Panc1 (cell line): ENCODE results near the gene CD274. TPM values are rescaled to one million over a fixed set of nuclear protein-coding genes. Genes with fewer than 3 reads are reported as not detected.
A peak's percentile ranks its signal among the peaks of the same experiment; 100 is the strongest.

Experiments
- ATAC-seq: fragments of 200-7000 bp; cut with Tn5 transposase; 2 replicates; pipeline ENCODE4 v1.9.1; 2020; ENCODE audit warnings: mild to moderate bottlenecking, moderate library complexity
- BruUV-seq: library from RNA; stranded (reverse); fragments of 400-500 nt; replicated peaks from 2 replicates; lab custom pipeline; 2021; lab: Mats Ljungman, UMichigan
- CTCF ChIA-PET: fragments of 300-600 bp; sonication (Branson Sonifier 250); formaldehyde crosslinking; loops from one replicate; lab custom pipeline; 2022; ENCODE audit warnings: antibody characterized with exemption; lab: Charles Lee
- POLR2A ChIA-PET: fragments of 300-600 bp; sonication (Branson Sonifier 250); formaldehyde crosslinking; loops from one replicate; lab custom pipeline; 2022; ENCODE audit warnings: antibody characterized with exemption; lab: Charles Lee
- DNase-seq: peaks from one replicate; pipeline ENCODE4 v3.0.0-alpha.2; 2010; ENCODE audit warnings: low read depth, low spot score
- H3K27ac ChIP-seq: 2 replicates; pipeline ENCODE4 v1.5.1; 2011; ENCODE audit warnings: mild to moderate bottlenecking, low read length, inconsistent platforms
- H3K27me3 ChIP-seq: fragments of 200-500 bp; sonication (Bioruptor generic); 2 replicates; pipeline ENCODE4 v1.6.0; 2014; ENCODE audit warnings: low read length, inconsistent platforms; ENCODE audit not compliant: control insufficient read depth, insufficient read depth
- H3K36me3 ChIP-seq: fragments of 200-500 bp; sonication (Bioruptor generic); 2 replicates; pipeline ENCODE4 v1.5.1; 2014; ENCODE audit warnings: inconsistent platforms, mild to moderate bottlenecking, low read length, moderate library complexity; ENCODE audit not compliant: control insufficient read depth, insufficient read depth
- H3K4me1 ChIP-seq: 2 replicates; pipeline ENCODE4 v1.5.1; 2011; ENCODE audit warnings: inconsistent platforms, mild to moderate bottlenecking, low read length, moderate library complexity; ENCODE audit not compliant: control insufficient read depth, insufficient read depth
- H3K4me3 ChIP-seq, 2 experiments: 2 replicates each; pipeline ENCODE4 v1.5.1; 2011 to 2012; ENCODE audit warnings: low read depth in 2 of 2, low read length in 2 of 2, mild to moderate bottlenecking in 2 of 2, inconsistent platforms in 1 of 2, moderate library complexity in 1 of 2
- H3K9me3 ChIP-seq: fragments of 200-500 bp; sonication (Bioruptor generic); 2 replicates; pipeline ENCODE4 v1.5.1; 2014; ENCODE audit warnings: low read depth, mild to moderate bottlenecking, inconsistent platforms, low read length, moderate library complexity; ENCODE audit not compliant: control insufficient read depth, insufficient read depth
- POLR2AphosphoS5 ChIP-seq: IDR thresholded peaks from 2 replicates; pipeline ENCODE4 v1.6.1; 2012; ENCODE audit warnings: mild to moderate bottlenecking, low read depth, low read length, moderate library complexity
- SIN3A ChIP-seq: IDR thresholded peaks from 2 replicates; pipeline ENCODE4 v1.6.1; 2012; ENCODE audit warnings: low read depth, mild to moderate bottlenecking, low read length, moderate library complexity, borderline replicate concordance; ENCODE audit not compliant: insufficient read depth
- TCF7L2 ChIP-seq: IDR thresholded peaks from 2 replicates; pipeline ENCODE4 v1.6.1; 2011; ENCODE audit warnings: mild to moderate bottlenecking, low read depth, low read length, inconsistent platforms
- in situ Hi-C: cut with HindIII; loops from 2 replicates; pipeline ENCODE4 v1.10.0; 2016; ENCODE audit warnings: low sequenced_read_pairs, low pct_unique_long_range_greater_than_20kb
- intact Hi-C: fragments of 100-400 bp; cut with micrococcal nuclease; formaldehyde crosslinking; loops from one replicate; pipeline ENCODE4 v1.10.0; 2022; ENCODE audit not compliant: unreplicated experiment
- total RNA-seq: library from RNA; stranded (reverse); gene quantifications from one replicate; pipeline ENCODE4 v1.2.1, GENCODE V29; 2021; ENCODE audit not compliant: unreplicated experiment
- TF ChIP-seq, protein P1 (sequence below): fragments of 450-650 bp; IDR thresholded peaks from 2 replicates; pipeline ENCODE4 v1.5.1; 2017; ENCODE audit warnings: mild to moderate bottlenecking
- TF ChIP-seq, protein P2 (sequence below), 2 experiments: IDR thresholded peaks; 2 replicates each; pipeline ENCODE4 v1.6.1; 2011 to 2012; ENCODE audit warnings: low read depth in 2 of 2, control low read depth in 1 of 2, low read length in 1 of 2, mild to moderate bottlenecking in 1 of 2, moderate library complexity in 1 of 2; ENCODE audit not compliant: insufficient read depth in 1 of 2

Gene CD274
- total RNA-seq, 1 experiment from 2014 or later, result 0.21 TPM

DNA sequence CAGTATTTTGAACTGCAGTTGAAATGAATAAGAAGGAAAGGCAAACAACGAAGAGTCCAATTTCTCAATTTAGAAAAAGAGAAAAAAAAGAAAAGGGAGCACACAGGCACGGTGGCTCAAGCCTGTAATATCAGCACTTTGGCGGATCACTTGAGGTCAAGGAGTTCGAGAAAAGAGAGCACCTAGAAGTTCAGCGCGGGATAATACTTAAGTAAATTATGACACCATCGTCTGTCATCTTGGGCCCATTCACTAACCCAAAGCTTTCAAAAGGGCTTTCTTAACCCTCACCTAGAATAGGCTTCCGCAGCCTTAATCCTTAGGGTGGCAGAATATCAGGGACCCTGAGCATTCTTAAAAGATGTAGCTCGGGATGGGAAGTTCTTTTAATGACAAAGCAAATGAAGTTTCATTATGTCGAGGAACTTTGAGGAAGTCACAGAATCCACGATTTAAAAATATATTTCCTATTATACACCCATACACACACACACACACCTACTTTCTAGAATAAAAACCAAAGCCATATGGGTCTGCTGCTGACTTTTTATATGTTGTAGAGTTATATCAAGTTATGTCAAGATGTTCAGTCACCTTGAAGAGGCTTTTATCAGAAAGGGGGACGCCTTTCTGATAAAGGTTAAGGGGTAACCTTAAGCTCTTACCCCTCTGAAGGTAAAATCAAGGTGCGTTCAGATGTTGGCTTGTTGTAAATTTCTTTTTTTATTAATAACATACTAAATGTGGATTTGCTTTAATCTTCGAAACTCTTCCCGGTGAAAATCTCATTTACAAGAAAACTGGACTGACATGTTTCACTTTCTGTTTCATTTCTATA is 602 bp upstream of the CD274 start:
- Histone ChIP-seq H3K4me3 (peak overlapping the region; percentile 41 to 57), H3K27me3 (no peaks in the 10 kb centered on the region), H3K27ac (peak overlapping the region; percentile 57; the same call in 1 of the 2 replicates), H3K36me3 (no peaks in the 10 kb centered on the region), H3K9me3 (no peaks in the 10 kb centered on the region), H3K4me1 (no peaks in the 10 kb centered on the region)
- CTCF ChIA-PET, result no interaction called here
- no peak for ATAC-seq
- DNase-seq, result no peak
- intact Hi-C loops, result no loop called here
- in situ Hi-C loops, result no loop called here
- POLR2A ChIA-PET, result interaction anchor here (0.6 kb wide), 1 partner anchor 124 kb away, joined by 7 read pairs; no protein-coding TSS in a partner anchor
- no TSS peak for BruUV-seq
- TF ChIP-seq SIN3A (no peak), TCF7L2 (no peak), POLR2AphosphoS5 (no peak)
- TF ChIP-seq, protein P1, sequence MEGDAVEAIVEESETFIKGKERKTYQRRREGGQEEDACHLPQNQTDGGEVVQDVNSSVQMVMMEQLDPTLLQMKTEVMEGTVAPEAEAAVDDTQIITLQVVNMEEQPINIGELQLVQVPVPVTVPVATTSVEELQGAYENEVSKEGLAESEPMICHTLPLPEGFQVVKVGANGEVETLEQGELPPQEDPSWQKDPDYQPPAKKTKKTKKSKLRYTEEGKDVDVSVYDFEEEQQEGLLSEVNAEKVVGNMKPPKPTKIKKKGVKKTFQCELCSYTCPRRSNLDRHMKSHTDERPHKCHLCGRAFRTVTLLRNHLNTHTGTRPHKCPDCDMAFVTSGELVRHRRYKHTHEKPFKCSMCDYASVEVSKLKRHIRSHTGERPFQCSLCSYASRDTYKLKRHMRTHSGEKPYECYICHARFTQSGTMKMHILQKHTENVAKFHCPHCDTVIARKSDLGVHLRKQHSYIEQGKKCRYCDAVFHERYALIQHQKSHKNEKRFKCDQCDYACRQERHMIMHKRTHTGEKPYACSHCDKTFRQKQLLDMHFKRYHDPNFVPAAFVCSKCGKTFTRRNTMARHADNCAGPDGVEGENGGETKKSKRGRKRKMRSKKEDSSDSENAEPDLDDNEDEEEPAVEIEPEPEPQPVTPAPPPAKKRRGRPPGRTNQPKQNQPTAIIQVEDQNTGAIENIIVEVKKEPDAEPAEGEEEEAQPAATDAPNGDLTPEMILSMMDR, result no peak
- TF ChIP-seq, protein P2, sequence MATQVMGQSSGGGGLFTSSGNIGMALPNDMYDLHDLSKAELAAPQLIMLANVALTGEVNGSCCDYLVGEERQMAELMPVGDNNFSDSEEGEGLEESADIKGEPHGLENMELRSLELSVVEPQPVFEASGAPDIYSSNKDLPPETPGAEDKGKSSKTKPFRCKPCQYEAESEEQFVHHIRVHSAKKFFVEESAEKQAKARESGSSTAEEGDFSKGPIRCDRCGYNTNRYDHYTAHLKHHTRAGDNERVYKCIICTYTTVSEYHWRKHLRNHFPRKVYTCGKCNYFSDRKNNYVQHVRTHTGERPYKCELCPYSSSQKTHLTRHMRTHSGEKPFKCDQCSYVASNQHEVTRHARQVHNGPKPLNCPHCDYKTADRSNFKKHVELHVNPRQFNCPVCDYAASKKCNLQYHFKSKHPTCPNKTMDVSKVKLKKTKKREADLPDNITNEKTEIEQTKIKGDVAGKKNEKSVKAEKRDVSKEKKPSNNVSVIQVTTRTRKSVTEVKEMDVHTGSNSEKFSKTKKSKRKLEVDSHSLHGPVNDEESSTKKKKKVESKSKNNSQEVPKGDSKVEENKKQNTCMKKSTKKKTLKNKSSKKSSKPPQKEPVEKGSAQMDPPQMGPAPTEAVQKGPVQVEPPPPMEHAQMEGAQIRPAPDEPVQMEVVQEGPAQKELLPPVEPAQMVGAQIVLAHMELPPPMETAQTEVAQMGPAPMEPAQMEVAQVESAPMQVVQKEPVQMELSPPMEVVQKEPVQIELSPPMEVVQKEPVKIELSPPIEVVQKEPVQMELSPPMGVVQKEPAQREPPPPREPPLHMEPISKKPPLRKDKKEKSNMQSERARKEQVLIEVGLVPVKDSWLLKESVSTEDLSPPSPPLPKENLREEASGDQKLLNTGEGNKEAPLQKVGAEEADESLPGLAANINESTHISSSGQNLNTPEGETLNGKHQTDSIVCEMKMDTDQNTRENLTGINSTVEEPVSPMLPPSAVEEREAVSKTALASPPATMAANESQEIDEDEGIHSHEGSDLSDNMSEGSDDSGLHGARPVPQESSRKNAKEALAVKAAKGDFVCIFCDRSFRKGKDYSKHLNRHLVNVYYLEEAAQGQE (IDR thresholded peaks at IDR 0.05; ENCODE audit: insufficient read depth in 1 of 2, low read depth in 2 of 2, low read length in 1 of 2), result no peak

DNA sequence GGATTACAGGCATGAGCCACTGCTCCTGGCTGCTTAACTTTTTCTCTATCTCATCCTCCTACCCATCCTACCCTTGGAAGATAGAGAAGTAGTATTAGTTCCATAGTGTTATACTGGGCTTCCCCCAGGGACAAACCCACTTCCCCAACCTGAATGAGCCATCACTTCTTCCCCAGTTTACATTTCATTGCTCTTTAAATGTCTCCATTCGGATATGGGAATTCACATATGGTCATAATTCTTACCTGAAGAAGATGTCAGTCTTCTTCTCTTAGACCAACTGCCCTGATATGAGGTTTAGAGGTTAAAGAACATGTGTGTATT is 1.9 kb downstream of the CD274 start:
- in situ Hi-C loops, result no loop called here

More for the DNA sequence above, 1.9 kb downstream of the CD274 start:
- intact Hi-C loops, result no loop called here
- no peak overlapping the region for H3K4me3 ChIP-seq
- H3K27ac ChIP-seq, result no peak overlapping the region
- no TSS peak for BruUV-seq
- DNase-seq (no peak), ATAC-seq (no peak)
- CTCF ChIA-PET, result no interaction called here
- H3K9me3 ChIP-seq, result no peaks in the 10 kb centered on the region
- no peaks in the 10 kb centered on the region for H3K36me3 ChIP-seq
- no peaks in the 10 kb centered on the region for H3K27me3 ChIP-seq
- TF ChIP-seq SIN3A, result no peak
- no peak for TF ChIP-seq TCF7L2
- no peak for TF ChIP-seq POLR2AphosphoS5
- TF ChIP-seq, protein P1, result no peak
- TF ChIP-seq, protein P2 (IDR thresholded peaks at IDR 0.05; ENCODE audit: insufficient read depth in 1 of 2, low read depth in 2 of 2, low read length in 1 of 2), result no peak
- no peaks in the 10 kb centered on the region for H3K4me1 ChIP-seq
- POLR2A ChIA-PET, result interaction anchor here (0.7 kb wide), 1 partner anchor 728 kb away, joined by 8 read pairs; no protein-coding TSS in a partner anchor
